Measurements from ENCODE around the gene SLC38A10. TPM values are rescaled to one million over a fixed set of nuclear protein-coding genes. Genes with fewer than 3 reads are reported as not detected.

The SLC38A10 gene
- total and polyA plus RNA-seq, 12 donors, result 27.8 to 56.2 (median 38.4) TPM

GRCh38 chr17:81256616-81257015, 38.5 kb downstream of the SLC38A10 start:
- 80 to 86% methylated on average over 12 of the region's 12 CpGs for WGBS, 2 donors
- ATAC-seq (no peak), DNase-seq (peak in 1 of 2 donors; percentile 5)
- Histone ChIP-seq H3K36me3 (peaks cover 0 to 75% (median 21%) of the 10 kb centered on the region in 9 donors), H3K4me1 (peaks cover 4 to 24% (median 13%) of the 10 kb centered on the region in 9 donors), H3K27me3 (no peaks in the 10 kb centered on the region), H3K4me3 (no peak overlapping the region), H3K27ac (peak overlapping the region in 1 of 10 donors; percentile 20), H3K9me3 (no peaks in the 10 kb centered on the region)
- no peak for TF ChIP-seq CTCF (IDR thresholded peaks at IDR 0.05)
- intact Hi-C loops (cut with DNase I), result loop anchor here in 6 of 10 donors (5.0 to 10.0 kb wide), 4 partner anchors 36 to 348 kb away; partner anchors contain the start of gene BAHCC1 (in 1 of the 6)

- Histone ChIP-seq H3K27ac (peak overlapping the region in 4 of 10 donors; percentile 10 to 41 (median 24)), H3K27me3 (no peaks in the 10 kb centered on the region), H3K36me3 (peaks cover 0 to 75% (median 21%) of the 10 kb centered on the region in 9 donors), H3K9me3 (no peaks in the 10 kb centered on the region), H3K4me3 (peak overlapping the region in 1 of 10 donors; percentile 5), H3K4me1 (peaks cover 4 to 24% (median 13%) of the 10 kb centered on the region in 9 donors)
- ATAC-seq, result peak; percentile 83 to 93 (median 88)
- intact Hi-C loops (cut with DNase I), result loop anchor here in 9 of 10 donors (1.0 to 10.0 kb wide), 10 partner anchors 37 to 350 kb away; partner anchors contain the start of gene BAHCC1 (in 1 of the 9)
- WGBS, 2 donors, result 34 to 36% methylated on average over 35 of the region's 35 CpGs
- DNase-seq, result peak; percentile 84 to 85
- peak; percentile 20 to 71 (median 59) for TF ChIP-seq CTCF (IDR thresholded peaks at IDR 0.05)
These were observed 40.0 kb downstream of the SLC38A10 start for GRCh38 chr17:81254955-81255717.

GRCh38 chr17:81253358-81254131, 41.6 kb downstream of the SLC38A10 start:
- peak in 5 of 8 donors; percentile 35 to 55 (median 46) for ATAC-seq
- WGBS, 2 donors, result 58 to 60% methylated on average over 19 of the region's 19 CpGs
- intact Hi-C loops (cut with DNase I), result loop anchor here (1.0 to 10.0 kb wide), 12 partner anchors 141 to 351 kb away; partner anchors contain the start of gene BAHCC1 (in 1 of the 10)
- Histone ChIP-seq H3K27me3 (no peaks in the 10 kb centered on the region), H3K4me3 (no peak overlapping the region), H3K4me1 (peaks cover 4 to 24% (median 13%) of the 10 kb centered on the region in 9 donors), H3K27ac (no peak overlapping the region), H3K36me3 (peaks cover 0 to 69% (median 7%) of the 10 kb centered on the region in 9 donors), H3K9me3 (no peaks in the 10 kb centered on the region)
- peak; percentile 67 to 86 (median 79) for TF ChIP-seq CTCF (IDR thresholded peaks at IDR 0.05)
- DNase-seq, result peak in 1 of 2 donors; percentile 54

GRCh38 chr17:81252987-81253329, 42.1 kb downstream of the SLC38A10 start:
- no peak overlapping the region for H3K27ac ChIP-seq
- H3K4me3 ChIP-seq, result no peak overlapping the region
- H3K4me1 ChIP-seq, result peaks cover 4 to 24% (median 13%) of the 10 kb centered on the region in 9 donors
- intact Hi-C loops (cut with DNase I), result loop anchor here (1.0 to 10.0 kb wide), 11 partner anchors 142 to 352 kb away; partner anchors contain the start of gene BAHCC1 (in 1 of the 10)
- 78 to 85% methylated on average over 15 of the region's 15 CpGs for WGBS, 2 donors
- no peaks in the 10 kb centered on the region for H3K9me3 ChIP-seq
- H3K36me3 ChIP-seq, result peaks cover 0 to 69% (median 7%) of the 10 kb centered on the region in 9 donors
- no peak for TF ChIP-seq CTCF (IDR thresholded peaks at IDR 0.05)
- ATAC-seq (no peak), DNase-seq (peak in 1 of 2 donors; percentile 13)
- no peaks in the 10 kb centered on the region for H3K27me3 ChIP-seq

Measured in heart right ventricle (tissue), 16 donors.